ENCODE results near the gene MAP2K6. TPM values are rescaled to one million over a fixed set of nuclear protein-coding genes. Genes with fewer than 3 reads are reported as not detected.

The MAP2K6 gene
- total RNA-seq, 1 donor, result 0.43 TPM

- no peak overlapping the region for H3K4me3 ChIP-seq (ENCODE audit: low read depth, low read length)
- DNase-seq (ENCODE audit: low read depth), result no peak
- no peak for TF ChIP-seq CTCF (IDR thresholded peaks at IDR 0.05; ENCODE audit: insufficient read depth, low read depth, low read length)
Observed at GRCh38 chr17:69561462-69561861, 147.0 kb downstream of the MAP2K6 start.

GRCh38 chr17:69565447-69565846 lies 150.9 kb downstream of the MAP2K6 start:
- H3K4me3 ChIP-seq (ENCODE audit: low read depth, low read length), result no peak overlapping the region
- TF ChIP-seq CTCF (IDR thresholded peaks at IDR 0.05; ENCODE audit: insufficient read depth, low read depth, low read length), result no peak
- DNase-seq (ENCODE audit: low read depth), result no peak

GRCh38 chr17:69567130-69567529 lies 152.6 kb downstream of the MAP2K6 start:
- DNase-seq (ENCODE audit: low read depth), result no peak
- TF ChIP-seq CTCF (IDR thresholded peaks at IDR 0.05; ENCODE audit: insufficient read depth, low read depth, low read length), result no peak

GRCh38 chr17:69572747-69573146 lies 158.2 kb downstream of the MAP2K6 start:
- DNase-seq (ENCODE audit: low read depth), result no peak
- no peak for TF ChIP-seq CTCF (IDR thresholded peaks at IDR 0.05; ENCODE audit: insufficient read depth, low read depth, low read length)
- H3K4me3 ChIP-seq (ENCODE audit: low read depth, low read length), result no peak overlapping the region

More at GRCh38 chr17:69567130-69567529, 152.6 kb downstream of the MAP2K6 start:
- H3K4me3 ChIP-seq (ENCODE audit: low read depth, low read length), result no peak overlapping the region

GRCh38 chr17:69573396-69573795 lies 158.9 kb downstream of the MAP2K6 start:
- no peak for TF ChIP-seq CTCF (IDR thresholded peaks at IDR 0.05; ENCODE audit: insufficient read depth, low read depth, low read length)
- peak; percentile 36 for DNase-seq (ENCODE audit: low read depth)
- H3K4me3 ChIP-seq (ENCODE audit: low read depth, low read length), result no peak overlapping the region

- TF ChIP-seq CTCF (IDR thresholded peaks at IDR 0.05; ENCODE audit: insufficient read depth, low read depth, low read length), result no peak
- DNase-seq (ENCODE audit: low read depth), result peak; percentile 62
- H3K4me3 ChIP-seq (ENCODE audit: low read depth, low read length), result no peak overlapping the region
Observed at GRCh38 chr17:69574257-69575197, 160.0 kb downstream of the MAP2K6 start.

Data from fibroblast of villous mesenchyme (primary cell).